PFSK-1 (cell line): Measurements from ENCODE around the gene INPP4B.

Source experiments
- POLR2AphosphoS5 ChIP-seq: IDR thresholded peaks from 2 replicates; pipeline ENCODE4 v1.6.1; 2012; ENCODE audit warnings: low read depth, mild to moderate bottlenecking, control low read depth, low read length, moderate library complexity
- TAF1 ChIP-seq: IDR thresholded peaks from 2 replicates; pipeline ENCODE4 v1.6.1; 2012; ENCODE audit warnings: low read length, control low read depth, borderline replicate concordance; ENCODE audit not compliant: insufficient read depth

- TF ChIP-seq TAF1 (no peak), POLR2AphosphoS5 (no peak)
Observed at GRCh38 chr4:142035566-142035965, 810.5 kb downstream of the INPP4B start.
